H1 (cell line): ENCODE results near the gene OPHN1.

Source experiments
- PHF8 ChIP-seq: fragments of 200-600 bp; sonication (generic); conservative IDR thresholded peaks from 2 replicates; pipeline ENCODE4 v1.7.1; 2012; ENCODE audit warnings: low read depth, mild to moderate bottlenecking, inconsistent platforms, low read length, moderate library complexity
- POLR2AphosphoS5 ChIP-seq: IDR thresholded peaks from 2 replicates; pipeline ENCODE4 v1.6.1; 2011; ENCODE audit warnings: low read depth, low read length
- SRF ChIP-seq: IDR thresholded peaks from 2 replicates; pipeline ENCODE4 v1.6.1; 2011; ENCODE audit warnings: mild to moderate bottlenecking, low read depth, low read length, moderate library complexity

DNA sequence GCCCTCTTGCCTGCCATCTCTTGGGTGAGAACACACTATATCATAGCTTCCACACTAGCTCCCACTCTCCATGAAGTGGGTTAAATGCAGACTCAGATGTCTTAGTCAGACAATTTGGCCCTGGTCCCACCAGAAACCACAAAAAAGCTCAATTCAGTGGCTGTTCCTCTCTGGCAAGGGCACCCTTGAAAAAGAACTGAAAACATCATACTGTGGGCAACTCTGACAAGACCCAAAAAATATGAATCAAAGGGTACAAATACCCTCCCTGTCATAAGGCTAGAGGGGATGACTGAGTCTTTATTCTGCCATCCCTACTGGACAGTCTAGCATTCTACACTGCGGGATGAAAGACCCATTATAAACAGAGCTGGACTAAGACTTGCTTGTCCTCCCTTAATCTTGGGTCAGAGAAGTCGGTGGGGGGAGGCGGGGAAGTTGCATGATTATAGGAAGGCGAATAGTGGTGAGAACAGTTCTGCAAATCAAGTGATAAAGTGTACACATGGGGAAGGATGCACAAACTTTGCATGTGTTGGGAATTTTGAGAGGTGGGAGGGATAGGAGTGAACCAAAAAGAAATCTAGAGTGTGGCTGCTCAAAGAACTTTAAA is 172.1 kb downstream of the OPHN1 start:
- no peak for TF ChIP-seq PHF8
- TF ChIP-seq POLR2AphosphoS5 = no peak
- TF ChIP-seq SRF = no peak
